HFFc6 (cell line): ENCODE measurements around the gene BIN2. TPM values are rescaled to one million over a fixed set of nuclear protein-coding genes. Genes with fewer than 3 reads are reported as not detected.

ENCODE experiments used
- DNase-seq: peaks from one replicate; pipeline ENCODE4 v3.0.0-alpha.2; 2018
- H3K27ac Mint-ChIP-seq: 2 replicates; pipeline ENCODE4 v1.8.0; 2020; ENCODE audit warnings: mild to moderate bottlenecking, mixed read lengths
- H3K27me3 Mint-ChIP-seq: 2 replicates; pipeline ENCODE4 v1.8.0; 2021; ENCODE audit warnings: mild to moderate bottlenecking, moderate library complexity, mixed read lengths; ENCODE audit not compliant: insufficient read depth
- H3K36me3 Mint-ChIP-seq: 2 replicates; pipeline ENCODE4 v1.8.0; 2021; ENCODE audit warnings: low read depth, mixed read lengths
- H3K4me1 Mint-ChIP-seq: 2 replicates; pipeline ENCODE4 v1.8.0; 2020; ENCODE audit warnings: low read depth, mixed read lengths
- H3K4me3 Mint-ChIP-seq: 2 replicates; pipeline ENCODE4 v1.8.0; 2020; ENCODE audit warnings: mild to moderate bottlenecking, moderate library complexity, mixed read lengths
- H3K9me3 Mint-ChIP-seq: 2 replicates; pipeline ENCODE4 v1.8.0; 2020; ENCODE audit warnings: mild to moderate bottlenecking, mixed read lengths
- total RNA-seq, 6 experiments: library from RNA; stranded (reverse); fragmentation: NEBNext Ultra II Directional; extraction: Animal tissue kit (Norgen Biotek cat#: 25700); gene quantifications; 2 replicates in 1 of 6; 3 replicates in 5 of 6; pipeline ENCODE4 v1.2.3, GENCODE V29; 2021
- TF ChIP-seq, protein P1 (sequence below): fragments of 200-600 bp; sonication (generic); IDR thresholded peaks from 2 replicates; pipeline ENCODE4 v1.5.0; 2021; ENCODE audit warnings: antibody characterized with exemption, mild to moderate bottlenecking

The BIN2 gene
- total RNA-seq, 6 experiments from 2014 or later: not detected

DNA sequence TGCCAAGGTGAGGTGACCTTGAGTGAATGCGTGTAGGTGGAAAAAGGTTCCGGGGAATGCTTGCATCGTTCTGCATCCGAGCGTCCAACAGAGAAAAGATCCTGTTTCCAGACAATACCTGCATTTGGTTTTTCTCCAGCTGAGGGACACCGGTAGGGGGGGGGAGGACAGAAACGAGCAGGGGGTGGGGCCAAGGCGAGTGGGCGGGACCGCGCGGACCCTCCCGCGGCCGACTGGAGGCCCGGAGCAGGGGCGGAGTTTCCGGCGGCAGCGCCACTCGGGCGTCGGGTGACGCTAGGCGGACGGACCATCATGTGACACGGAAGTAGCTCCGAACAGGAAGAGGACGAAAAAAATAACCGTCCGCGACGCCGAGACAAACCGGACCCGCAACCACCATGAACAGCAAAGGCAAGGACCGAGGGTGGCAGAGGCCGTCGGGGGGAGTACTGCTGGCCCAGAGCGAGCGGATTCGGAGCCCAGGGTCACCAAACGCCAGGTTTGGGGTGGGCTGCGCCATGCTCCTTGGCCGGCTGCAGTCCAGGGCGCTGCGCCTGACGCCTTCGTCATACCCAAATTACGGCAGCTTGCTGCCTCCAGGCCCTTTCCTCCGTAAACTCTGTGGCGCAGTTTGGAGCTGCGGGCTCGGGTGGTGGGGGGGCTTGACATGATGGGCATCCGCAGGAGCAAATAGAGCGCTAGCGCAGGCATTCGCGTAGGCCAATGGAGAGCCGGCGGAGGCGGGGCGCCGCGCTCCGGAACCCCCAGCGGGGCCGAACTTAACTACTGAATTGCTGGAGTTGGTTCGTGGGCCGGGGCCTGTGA is 85.3 kb downstream of the BIN2 start, which contains the start of gene DAZAP2:
DAZAP2 (plus strand) TSS at position 317 of the 825 bp plus-strand sequence; CDS start at position 399, 82 bp downstream.
- Mint-ChIP-seq H3K4me1 (peaks cover 36% of the 10 kb centered on the region), H3K4me3 (peak within 1 kb of the TSS; percentile 94), H3K36me3 (peaks cover 28% of the 10 kb centered on the region), H3K9me3 (no peaks in the 10 kb centered on the region), H3K27ac (peak within 1 kb of the TSS; percentile 99), H3K27me3 (no peaks in the 10 kb centered on the region; the same call in none of the 2 replicates)
- DNase-seq: peak; percentile 91
- TF ChIP-seq, protein P1, sequence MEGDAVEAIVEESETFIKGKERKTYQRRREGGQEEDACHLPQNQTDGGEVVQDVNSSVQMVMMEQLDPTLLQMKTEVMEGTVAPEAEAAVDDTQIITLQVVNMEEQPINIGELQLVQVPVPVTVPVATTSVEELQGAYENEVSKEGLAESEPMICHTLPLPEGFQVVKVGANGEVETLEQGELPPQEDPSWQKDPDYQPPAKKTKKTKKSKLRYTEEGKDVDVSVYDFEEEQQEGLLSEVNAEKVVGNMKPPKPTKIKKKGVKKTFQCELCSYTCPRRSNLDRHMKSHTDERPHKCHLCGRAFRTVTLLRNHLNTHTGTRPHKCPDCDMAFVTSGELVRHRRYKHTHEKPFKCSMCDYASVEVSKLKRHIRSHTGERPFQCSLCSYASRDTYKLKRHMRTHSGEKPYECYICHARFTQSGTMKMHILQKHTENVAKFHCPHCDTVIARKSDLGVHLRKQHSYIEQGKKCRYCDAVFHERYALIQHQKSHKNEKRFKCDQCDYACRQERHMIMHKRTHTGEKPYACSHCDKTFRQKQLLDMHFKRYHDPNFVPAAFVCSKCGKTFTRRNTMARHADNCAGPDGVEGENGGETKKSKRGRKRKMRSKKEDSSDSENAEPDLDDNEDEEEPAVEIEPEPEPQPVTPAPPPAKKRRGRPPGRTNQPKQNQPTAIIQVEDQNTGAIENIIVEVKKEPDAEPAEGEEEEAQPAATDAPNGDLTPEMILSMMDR: 0 out of 2 replicates have a peak, but pooled peaks have one; percentile 27

DNA sequence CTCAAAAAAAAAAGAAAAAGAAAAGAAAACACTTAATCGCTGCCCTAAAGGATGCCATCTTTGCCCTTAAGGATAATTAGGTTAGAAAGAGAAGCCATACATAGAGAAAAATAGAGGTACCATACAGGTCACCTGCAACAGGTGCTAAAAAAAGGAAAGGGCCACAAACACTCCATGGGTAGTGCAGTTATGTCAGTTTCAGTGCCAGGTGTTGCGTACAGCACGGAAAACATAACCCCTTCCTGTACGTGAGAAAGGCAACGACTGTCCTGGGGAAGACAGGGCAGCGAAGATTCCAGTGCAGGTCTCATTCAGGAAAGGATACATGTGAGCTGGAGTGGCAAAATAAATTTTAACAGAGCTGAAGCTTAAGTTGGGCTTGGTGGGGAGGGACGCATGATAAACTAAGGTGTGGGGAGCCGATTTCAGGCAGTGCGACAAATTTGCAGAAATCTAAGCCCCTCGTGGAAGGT is 85.9 kb downstream of the BIN2 start:
- Mint-ChIP-seq H3K4me1 (peaks cover 36% of the 10 kb centered on the region), H3K27ac (peak overlapping the region; percentile 99), H3K27me3 (no peaks in the 10 kb centered on the region; the same call in none of the 2 replicates), H3K4me3 (peak overlapping the region; percentile 94), H3K9me3 (no peaks in the 10 kb centered on the region), H3K36me3 (peaks cover 26% of the 10 kb centered on the region)
- TF ChIP-seq, protein P1: no peak
- no peak for DNase-seq

DNA sequence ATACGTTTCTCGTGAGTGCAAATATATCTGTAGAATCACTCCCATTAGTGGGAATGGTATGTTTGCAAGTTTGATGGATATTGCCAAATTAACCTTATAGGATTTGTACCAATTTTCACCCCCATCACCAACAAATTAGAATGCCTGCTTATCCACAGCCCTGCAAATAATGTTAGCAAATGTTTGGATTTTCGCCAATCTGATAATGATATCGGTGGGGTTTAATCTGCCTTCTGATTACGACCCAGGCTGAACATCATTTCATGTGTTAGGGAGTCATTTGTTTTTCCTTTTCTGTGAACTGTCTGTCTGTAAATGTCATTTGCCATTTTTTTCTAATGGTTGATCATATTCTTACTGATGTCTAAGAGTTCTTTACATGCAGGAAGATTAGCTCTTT is 89.4 kb downstream of the BIN2 start:
- 0 out of 2 replicates have a peak, but pooled peaks cover under 1% of the 10 kb centered on the region for H3K36me3 Mint-ChIP-seq
- H3K4me3 Mint-ChIP-seq: no peak overlapping the region
- TF ChIP-seq, protein P1: no peak
- H3K9me3 Mint-ChIP-seq: no peaks in the 10 kb centered on the region
- DNase-seq: no peak
- no peaks in the 10 kb centered on the region; the same call in none of the 2 replicates for H3K27me3 Mint-ChIP-seq
- H3K27ac Mint-ChIP-seq: no peak overlapping the region
- peaks cover 8% of the 10 kb centered on the region for H3K4me1 Mint-ChIP-seq

DNA sequence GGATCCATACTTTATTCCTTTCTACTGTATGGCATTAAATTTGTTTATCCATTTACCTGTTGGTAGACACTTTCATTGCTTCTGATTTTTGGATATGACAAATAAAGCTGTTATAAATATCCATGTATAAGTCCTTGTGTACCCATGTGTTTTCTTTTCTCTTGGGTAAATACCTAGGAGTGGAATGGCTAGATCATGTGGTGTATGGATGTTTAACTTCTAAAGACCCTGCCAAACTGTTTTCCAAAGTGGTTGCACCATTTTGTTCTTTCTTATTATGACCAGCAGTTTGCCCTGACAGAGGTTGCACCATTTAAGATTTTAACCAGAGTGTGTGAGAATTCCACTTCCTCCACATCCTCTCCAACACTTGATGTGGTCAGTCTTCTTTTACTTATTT is 91.3 kb downstream of the BIN2 start:
- no peak overlapping the region for H3K27ac Mint-ChIP-seq
- no peak overlapping the region for H3K4me3 Mint-ChIP-seq
- no peaks in the 10 kb centered on the region for H3K36me3 Mint-ChIP-seq
- TF ChIP-seq, protein P1: no peak
- no peaks in the 10 kb centered on the region for H3K9me3 Mint-ChIP-seq
- DNase-seq: no peak
- 0 out of 2 replicates have a peak, but pooled peaks cover 2% of the 10 kb centered on the region for H3K27me3 Mint-ChIP-seq
- H3K4me1 Mint-ChIP-seq: no peaks in the 10 kb centered on the region

Other genes with a start within 250 kb of the BIN2 start
- 10 to 100 TPM; 21.2 to 28.6 (median 24.1) TPM for gene CSRNP2, start 240.6 kb downstream of the BIN2 start, total RNA-seq
- gene TFCP2, start 151.0 kb downstream of the BIN2 start, total RNA-seq: 10 to 100 TPM; 23.6 to 26.5 (median 25.8) TPM
- gene POU6F1, start 106.1 kb downstream of the BIN2 start, total RNA-seq: 1 to 10 TPM; 3.6 to 5.8 (median 4.2) TPM
- 100 to 1,000 TPM in 4 of 6 experiments, 10 to 100 TPM in 2; 84.7 to 137 (median 117) TPM for gene DAZAP2, start 85.3 kb downstream of the BIN2 start, total RNA-seq
- 10 to 100 TPM; 30.0 to 43.5 (median 32.5) TPM for gene SMAGP, start 53.8 kb downstream of the BIN2 start, total RNA-seq
- gene CELA1, start 22.5 kb upstream of the BIN2 start, total RNA-seq: not detected
- 10 to 100 TPM; 68.2 to 93.9 (median 71.7) TPM for gene GALNT6, start 67.2 kb upstream of the BIN2 start, total RNA-seq
- gene SLC4A8, start 100.7 kb upstream of the BIN2 start, total RNA-seq: 10 to 100 TPM; 10.2 to 21.9 (median 14.4) TPM